Activated CD4-positive, alpha-beta T cell treated with anti-CD3 and anti-CD28 coated beads for 36 hours (primary cell): ENCODE measurements around the gene OBP2B. TPM values are rescaled to one million over a fixed set of nuclear protein-coding genes. Genes with fewer than 3 reads are reported as not detected.

ENCODE experiments used
- ATAC-seq: fragments of 200-7000 bp; cut with Tn5 transposase; one replicate; pipeline ENCODE4 v1.10.0; 2021; ENCODE audit warnings: mild to moderate bottlenecking, moderate library complexity
- CTCF ChIA-PET: fragments of 350-600 bp; sonication (Branson Sonifier 250); formaldehyde crosslinking; loops from one replicate; lab custom pipeline; 2021; ENCODE audit warnings: antibody characterized with exemption; lab: Charles Lee
- POLR2A ChIA-PET: fragments of 350-600 bp; sonication (Branson Sonifier 250); formaldehyde crosslinking; loops from one replicate; lab custom pipeline; 2021; ENCODE audit warnings: antibody characterized with exemption, inconsistent platforms; lab: Charles Lee
- DNase-seq: peaks from one replicate; pipeline ENCODE4 v3.0.0-alpha.2; 2020
- H3K27ac Mint-ChIP-seq: one replicate; pipeline ENCODE4 v1.8.0; 2021; ENCODE audit warnings: mixed read lengths
- H3K27me3 Mint-ChIP-seq: one replicate; pipeline ENCODE4 v1.8.0; 2021; ENCODE audit warnings: mixed read lengths
- H3K36me3 Mint-ChIP-seq: one replicate; pipeline ENCODE4 v1.8.0; 2021; ENCODE audit warnings: low read depth, mixed read lengths
- H3K4me1 Mint-ChIP-seq: one replicate; pipeline ENCODE4 v1.8.0; 2021; ENCODE audit warnings: mixed read lengths
- H3K4me3 Mint-ChIP-seq: one replicate; pipeline ENCODE4 v1.8.0; 2021; ENCODE audit warnings: mild to moderate bottlenecking, moderate library complexity, mixed read lengths
- H3K9me3 Mint-ChIP-seq: one replicate; pipeline ENCODE4 v1.8.0; 2021; ENCODE audit warnings: low read depth, mixed read lengths
- intact Hi-C, 2 experiments: fragments of 100-400 bp; cut with DNase I in 1 of 2; cut with micrococcal nuclease in 1 of 2; formaldehyde crosslinking; loops; one replicate each; pipeline versions ENCODE4 v1.14.2 to v1.15.1; 2022 to 2024; cut with DNase I, micrococcal nuclease
- total RNA-seq, 2 experiments: library from RNA; stranded (reverse); gene quantifications; one replicate each; pipeline ENCODE4 v1.2.3, GENCODE V29; 2021

Gene OBP2B
- total RNA-seq, 2 experiments from 2014 or later = not detected

DNA sequence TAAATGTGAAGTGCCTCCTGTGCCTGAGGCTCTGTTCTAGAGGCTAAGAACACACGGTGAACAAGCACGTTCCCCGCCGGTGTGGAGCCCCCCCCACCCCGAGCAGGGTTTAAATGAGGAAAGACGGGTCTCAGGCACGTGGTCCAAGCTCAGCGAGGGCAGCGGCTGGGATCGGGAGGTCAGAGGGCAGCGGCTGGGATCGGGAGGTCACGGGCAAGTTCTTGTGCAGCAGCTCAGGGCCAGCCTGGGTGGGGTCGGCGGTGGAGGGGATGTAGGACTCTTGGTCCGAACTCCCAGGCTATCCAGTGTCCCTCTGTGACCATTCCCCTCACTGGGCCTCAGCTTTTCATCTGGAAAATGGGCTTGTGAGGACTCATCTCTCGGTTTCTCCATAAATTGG lies 42.7 kb downstream of the OBP2B start:
- Mint-ChIP-seq H3K9me3 (no peaks in the 10 kb centered on the region), H3K27ac (no peak overlapping the region), H3K27me3 (no peaks in the 10 kb centered on the region), H3K36me3 (no peaks in the 10 kb centered on the region), H3K4me3 (no peak overlapping the region), H3K4me1 (no peaks in the 10 kb centered on the region)
- no peak for ATAC-seq
- CTCF ChIA-PET = interaction anchor here (0.6 to 2.7 kb wide), 2 partner anchors 20 to 48 kb away, joined by 3 to 9 read pairs; no protein-coding TSS in a partner anchor
- intact Hi-C loops = no loop called here
- POLR2A ChIA-PET = no interaction called here
- DNase-seq = no peak

DNA sequence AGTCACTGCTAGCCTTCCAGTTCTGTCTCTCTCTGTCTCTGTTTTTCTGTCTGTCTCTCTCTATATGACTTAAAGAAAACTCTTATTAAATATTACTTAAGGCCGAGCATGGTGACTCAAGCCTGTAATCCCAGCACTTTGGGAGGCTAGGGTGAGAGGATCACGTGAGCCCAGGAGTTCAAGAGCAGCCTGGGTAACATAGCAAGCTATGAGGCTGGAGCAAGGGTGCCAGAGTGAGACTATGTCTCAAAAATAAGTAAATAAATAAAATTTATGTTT lies 43.7 kb downstream of the OBP2B start:
- Mint-ChIP-seq H3K27ac (no peak overlapping the region), H3K4me3 (no peak overlapping the region), H3K4me1 (no peaks in the 10 kb centered on the region), H3K36me3 (no peaks in the 10 kb centered on the region), H3K27me3 (no peaks in the 10 kb centered on the region), H3K9me3 (no peaks in the 10 kb centered on the region)
- ATAC-seq (no peak), DNase-seq (no peak)
- CTCF ChIA-PET = no interaction called here
- intact Hi-C loops = no loop called here
- POLR2A ChIA-PET = no interaction called here

- ATAC-seq (no peak), DNase-seq (no peak)
- intact Hi-C loops = no loop called here
- POLR2A ChIA-PET = interaction anchor here (0.6 kb wide), 1 partner anchor 134 kb away, joined by 4 read pairs; no protein-coding TSS in a partner anchor
- H3K4me3 Mint-ChIP-seq = peak overlapping the region; percentile 65
- no peaks in the 10 kb centered on the region for H3K9me3 Mint-ChIP-seq
- H3K27me3 Mint-ChIP-seq = no peaks in the 10 kb centered on the region
- no peaks in the 10 kb centered on the region for H3K4me1 Mint-ChIP-seq
- H3K27ac Mint-ChIP-seq = no peak overlapping the region
- CTCF ChIA-PET = interaction anchor here (0.7 kb wide), 1 partner anchor 22 kb away, joined by 3 read pairs; no protein-coding TSS in a partner anchor
- no peaks in the 10 kb centered on the region for H3K36me3 Mint-ChIP-seq
Measured at GRCh38 chr9:133164191-133164590, 44.9 kb downstream of the OBP2B start.

DNA sequence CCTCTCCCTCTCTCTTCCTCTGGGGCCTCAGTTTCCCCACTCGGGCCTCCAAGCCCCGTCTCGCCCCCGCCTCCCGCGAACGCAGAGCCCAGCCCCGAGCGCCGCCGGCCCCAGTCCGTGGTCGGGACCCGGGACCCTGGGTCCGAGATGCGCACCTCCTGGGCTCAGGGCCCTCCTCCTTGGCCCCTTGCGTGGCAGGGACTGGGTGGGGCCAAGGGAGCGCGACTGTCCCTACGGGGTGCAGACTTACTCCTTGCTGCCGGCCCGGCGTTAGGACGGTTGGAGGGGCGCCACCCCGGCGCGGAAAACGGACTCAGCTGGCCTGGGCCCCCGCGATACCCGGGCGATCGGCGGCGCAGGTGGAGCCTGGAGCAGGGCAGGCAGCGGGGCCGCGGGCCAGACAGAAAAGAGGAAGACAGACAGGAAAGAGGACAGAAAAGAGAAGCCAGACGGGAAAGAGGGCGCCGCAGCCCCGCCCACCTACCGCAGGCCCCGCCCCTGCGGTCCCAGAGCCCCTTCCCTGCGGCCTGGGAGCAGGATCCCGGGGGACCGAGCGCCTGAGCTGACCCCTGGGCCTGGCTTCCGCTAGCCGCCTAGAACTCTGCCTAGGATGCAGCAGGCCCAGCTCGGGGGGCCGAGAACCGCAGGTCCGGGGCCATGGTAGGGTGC lies 45.4 kb downstream of the OBP2B start, which contains the start of gene GBGT1:
Gene GBGT1, minus strand, starts transcription at position 411 of the 669 bp plus-strand sequence. CDS start 1,502 bp downstream, outside the sequence.
- DNase-seq = peak; percentile 48
- Mint-ChIP-seq H3K4me3 (peak within 1 kb of the TSS; percentile 65), H3K36me3 (no peaks in the 10 kb centered on the region), H3K27ac (no peak within 1 kb of the TSS), H3K27me3 (no peaks in the 10 kb centered on the region), H3K9me3 (no peaks in the 10 kb centered on the region), H3K4me1 (no peaks in the 10 kb centered on the region)
- intact Hi-C loops = no loop called here
- ChIA-PET CTCF (interaction anchor here (0.7 kb wide), 1 partner anchor 23 kb away, joined by 3 read pairs; no protein-coding TSS in a partner anchor), POLR2A (interaction anchor here (0.6 kb wide), 1 partner anchor 134 kb away, joined by 4 read pairs; no protein-coding TSS in a partner anchor)
- peak; percentile 56 for ATAC-seq

- no peaks in the 10 kb centered on the region for H3K27me3 Mint-ChIP-seq
- no peak for DNase-seq
- H3K4me3 Mint-ChIP-seq = peak overlapping the region; percentile 32
- no peaks in the 10 kb centered on the region for H3K9me3 Mint-ChIP-seq
- ChIA-PET POLR2A (no interaction called here), CTCF (interaction anchor here (0.6 kb wide), 2 partner anchors 9 to 193 kb away, joined by 3 read pairs; no protein-coding TSS in a partner anchor)
- no peak overlapping the region for H3K27ac Mint-ChIP-seq
- intact Hi-C loops = no loop called here
- H3K4me1 Mint-ChIP-seq = no peaks in the 10 kb centered on the region
- no peak for ATAC-seq
- H3K36me3 Mint-ChIP-seq = no peaks in the 10 kb centered on the region
Measured at GRCh38 chr9:133162861-133163503, 46.1 kb downstream of the OBP2B start.

DNA sequence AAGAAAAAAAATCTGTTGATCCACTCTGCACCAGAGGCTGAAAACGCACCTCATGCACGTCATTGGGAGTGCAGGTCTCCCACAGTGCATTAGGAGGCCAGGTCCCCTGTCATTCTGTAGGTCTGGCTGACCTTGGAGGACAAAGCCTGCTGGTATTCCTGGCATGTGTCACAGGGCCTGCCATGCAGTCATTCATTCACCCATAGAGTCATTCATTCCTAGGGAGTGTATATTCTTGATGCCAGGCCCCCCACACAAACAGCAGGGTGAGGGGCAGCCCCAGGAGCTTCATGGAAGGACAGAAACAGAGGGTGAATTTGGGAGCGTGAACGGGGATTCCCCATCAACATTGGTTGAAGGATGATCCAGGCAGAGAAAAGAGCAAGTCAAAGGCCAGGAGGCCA lies 47.5 kb downstream of the OBP2B start:
- no peak for ATAC-seq
- Mint-ChIP-seq H3K4me1 (no peaks in the 10 kb centered on the region), H3K27ac (no peak overlapping the region), H3K9me3 (no peaks in the 10 kb centered on the region), H3K36me3 (no peaks in the 10 kb centered on the region), H3K4me3 (no peak overlapping the region), H3K27me3 (no peaks in the 10 kb centered on the region)
- ChIA-PET CTCF (interaction anchor here (0.5 to 4.0 kb wide), 4 partner anchors 9 to 242 kb away, joined by 4 to 17 read pairs (median 4); no protein-coding TSS in a partner anchor), POLR2A (no interaction called here)
- intact Hi-C loops = no loop called here
- no peak for DNase-seq

GRCh38 chr9:133160742-133161546 lies 48.1 kb downstream of the OBP2B start:
- ATAC-seq = peak; percentile 83
- no peaks in the 10 kb centered on the region for H3K36me3 Mint-ChIP-seq
- H3K4me3 Mint-ChIP-seq = no peak overlapping the region
- intact Hi-C loops = no loop called here
- DNase-seq = peak; percentile 67
- ChIA-PET CTCF (interaction anchor here (0.5 to 4.0 kb wide), 8 partner anchors 9 to 241 kb away, joined by 3 to 17 read pairs (median 4); no protein-coding TSS in a partner anchor), POLR2A (no interaction called here)
- H3K9me3 Mint-ChIP-seq = no peaks in the 10 kb centered on the region
- H3K27ac Mint-ChIP-seq = no peak overlapping the region
- no peaks in the 10 kb centered on the region for H3K27me3 Mint-ChIP-seq
- no peaks in the 10 kb centered on the region for H3K4me1 Mint-ChIP-seq

DNA sequence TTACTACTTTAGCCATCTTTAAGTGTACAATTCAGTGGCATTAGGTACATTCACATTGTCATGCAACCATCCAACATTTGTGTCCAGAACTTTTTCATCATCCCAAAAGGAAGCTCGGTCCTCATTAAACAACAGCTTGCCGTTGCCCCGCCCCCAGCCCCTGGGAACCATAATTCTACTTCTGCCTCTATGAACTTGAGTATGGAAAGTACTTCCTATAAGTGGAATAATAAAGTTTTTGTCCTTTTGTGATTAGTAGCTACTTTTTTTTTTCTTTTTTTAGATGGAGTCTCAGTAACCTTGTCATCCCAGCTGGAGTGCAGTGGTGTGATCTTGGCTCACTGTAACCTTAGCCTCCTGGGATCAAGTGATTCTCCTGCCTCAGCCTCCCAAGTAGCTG lies 50.4 kb downstream of the OBP2B start:
- Mint-ChIP-seq H3K36me3 (no peaks in the 10 kb centered on the region), H3K27me3 (no peaks in the 10 kb centered on the region), H3K4me3 (no peak overlapping the region), H3K4me1 (no peaks in the 10 kb centered on the region), H3K9me3 (no peaks in the 10 kb centered on the region), H3K27ac (no peak overlapping the region)
- ChIA-PET POLR2A (no interaction called here), CTCF (interaction anchor here (0.6 to 4.0 kb wide), 7 partner anchors 11 to 501 kb away, joined by 3 to 17 read pairs (median 4); no protein-coding TSS in a partner anchor)
- DNase-seq = no peak
- ATAC-seq = no peak
- intact Hi-C loops = loop anchor here in 1 of 2 experiments (5.0 kb wide), 1 partner anchor 601 kb away; no protein-coding TSS in a partner anchor

Other genes starting within 250 kb of the OBP2B start
- gene GFI1B, start 230.6 kb downstream of the OBP2B start, total RNA-seq = under 1 TPM in 1 of 2 experiments, not detected in 1; 0.19 TPM
- 10 to 100 TPM; 81.3 to 84.5 TPM for gene GTF3C5, start 178.3 kb downstream of the OBP2B start, total RNA-seq
- gene CEL, start 147.3 kb downstream of the OBP2B start, total RNA-seq = 1 to 10 TPM in 1 of 2 experiments, under 1 TPM in 1; 0.98 to 1.2 TPM
- gene RALGDS, start 88.0 kb downstream of the OBP2B start, total RNA-seq = 10 to 100 TPM; 65.1 to 78.6 TPM
- 1 to 10 TPM; 3.8 to 4.8 TPM for gene GBGT1, start 45.3 kb downstream of the OBP2B start, total RNA-seq
- under 1 TPM in 1 of 2 experiments, not detected in 1; 0.09 TPM for gene ABO, start 66.0 kb upstream of the OBP2B start, total RNA-seq
- 10 to 100 TPM; 22.4 to 24.3 TPM for gene SURF6, start 126.9 kb upstream of the OBP2B start, total RNA-seq
- gene MED22, start 138.9 kb upstream of the OBP2B start, total RNA-seq = 10 to 100 TPM; 22.9 to 26.4 TPM
- gene RPL7A, start 139.0 kb upstream of the OBP2B start, total RNA-seq = 1,000 to 10,000 TPM; 3,179 to 3,246 TPM
- gene SURF1, start 147.2 kb upstream of the OBP2B start, total RNA-seq = 10 to 100 TPM; 17.4 to 29.1 TPM
- gene SURF2, start 147.3 kb upstream of the OBP2B start, total RNA-seq = 10 to 100 TPM; 17.3 to 21.8 TPM
- gene SURF4, start 166.8 kb upstream of the OBP2B start, total RNA-seq = 100 to 1,000 TPM; 283 to 349 TPM
- gene STKLD1, start 167.1 kb upstream of the OBP2B start, total RNA-seq = under 1 TPM; 0.40 to 0.82 TPM
- gene REXO4, start 208.8 kb upstream of the OBP2B start, total RNA-seq = 10 to 100 TPM; 25.9 to 34.3 TPM
- gene ADAMTS13, start 213.1 kb upstream of the OBP2B start, total RNA-seq = 1 to 10 TPM; 1.7 to 2.5 TPM